Stimulated activated CD4-positive, alpha-beta T cell treated with anti-CD3 and anti-CD28 coated beads, Interleukin-12 subunit alpha, Interleukin-12 subunit beta, amount 100 ng/mL, for 48 hours (primary cell): ENCODE results near the gene CAPN10.

Experiments
- DNase-seq, 3 donors: peaks; one replicate each; pipeline ENCODE4 v3.0.0-alpha.2; 2020; ENCODE audit warnings: low read depth in 2 of 3, low spot score in 1 of 3

The CAPN10 gene

DNA sequence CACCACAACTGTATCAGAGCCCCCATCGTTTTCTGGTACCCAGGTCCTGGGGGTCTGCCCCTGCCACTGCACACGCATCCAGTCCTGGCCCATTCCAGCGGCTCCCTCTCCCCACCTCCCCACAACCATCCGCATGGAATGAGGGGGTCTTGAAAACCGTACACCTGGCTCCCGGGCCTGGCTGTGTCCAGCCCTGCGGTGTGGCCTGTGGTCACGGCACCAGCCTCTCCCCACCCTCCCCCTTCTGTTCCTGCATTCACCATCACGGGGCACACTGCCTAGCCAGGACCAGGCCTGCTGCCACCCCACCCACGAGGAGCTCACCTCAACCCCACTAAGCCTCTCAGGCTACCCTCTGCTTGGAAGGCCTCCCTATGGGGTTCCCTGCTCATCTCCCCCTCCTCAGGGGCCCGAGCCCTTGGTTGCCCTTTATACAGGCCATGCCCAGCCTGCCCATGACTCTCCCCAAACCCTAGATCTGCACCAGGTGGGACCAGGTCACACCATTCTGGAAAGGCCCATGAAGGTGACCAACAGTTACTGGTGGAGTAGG is 50.1 kb downstream of the CAPN10 start:
- no peak for DNase-seq

DNA sequence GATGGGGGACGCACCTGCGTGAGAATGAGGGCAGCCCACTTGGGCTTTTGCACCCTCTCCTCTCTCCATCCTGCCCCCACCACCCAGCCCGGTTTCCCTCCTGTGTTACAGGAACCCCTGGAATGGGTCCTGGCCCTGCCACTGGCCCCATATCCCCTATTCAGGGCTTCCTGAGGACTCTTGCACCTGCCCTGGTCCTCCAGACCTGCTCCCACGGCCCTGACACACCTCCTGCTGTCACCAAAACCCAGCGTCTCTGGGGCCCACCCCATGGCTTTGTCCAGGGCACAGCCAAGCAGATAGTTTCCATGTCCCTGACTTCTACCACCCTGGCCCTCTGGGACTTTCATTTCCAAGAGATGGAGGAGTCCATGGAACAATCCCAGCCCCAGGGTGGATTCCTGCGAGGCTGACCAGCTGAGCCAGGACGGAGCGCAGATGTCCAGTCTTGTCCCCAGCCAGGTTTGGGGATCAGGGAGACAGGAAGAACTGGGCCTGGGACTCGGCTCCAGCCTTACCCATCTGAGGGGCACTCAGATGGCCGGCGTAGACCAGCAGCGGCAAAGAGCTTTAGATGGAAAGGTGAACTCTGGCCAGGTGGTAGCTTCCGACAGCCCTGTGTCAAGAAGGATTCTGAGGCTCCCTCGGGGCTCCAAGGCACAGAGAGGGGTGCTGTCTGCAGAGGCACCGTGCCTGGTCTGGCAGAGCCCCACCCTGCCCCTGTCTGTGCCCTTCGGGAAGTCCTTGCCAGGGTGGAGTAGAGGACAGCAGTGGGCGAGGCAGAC is 50.8 kb downstream of the CAPN10 start:
- DNase-seq: no peak

DNA sequence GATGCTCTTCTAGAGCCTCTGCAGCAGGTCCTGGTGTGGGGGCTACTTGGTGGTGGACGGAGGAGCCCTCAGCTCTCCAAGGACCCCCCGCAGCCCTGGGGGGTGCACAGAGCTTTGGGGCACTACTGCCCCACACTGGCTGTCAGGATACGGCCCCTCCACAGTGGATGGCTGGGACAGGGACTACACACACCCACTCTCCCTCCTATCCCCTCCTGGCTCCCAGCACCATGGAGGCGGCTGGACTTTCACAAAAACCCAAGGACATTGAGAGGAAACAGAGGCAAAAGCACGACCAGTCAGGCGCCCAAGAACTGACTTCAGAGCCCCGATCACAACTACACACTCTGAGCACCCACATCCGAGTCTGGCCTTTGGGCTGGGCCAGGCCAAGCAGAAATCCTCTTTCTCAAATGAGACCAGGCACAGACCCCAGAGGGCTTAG is 51.4 kb downstream of the CAPN10 start:
- no peak for DNase-seq

DNA sequence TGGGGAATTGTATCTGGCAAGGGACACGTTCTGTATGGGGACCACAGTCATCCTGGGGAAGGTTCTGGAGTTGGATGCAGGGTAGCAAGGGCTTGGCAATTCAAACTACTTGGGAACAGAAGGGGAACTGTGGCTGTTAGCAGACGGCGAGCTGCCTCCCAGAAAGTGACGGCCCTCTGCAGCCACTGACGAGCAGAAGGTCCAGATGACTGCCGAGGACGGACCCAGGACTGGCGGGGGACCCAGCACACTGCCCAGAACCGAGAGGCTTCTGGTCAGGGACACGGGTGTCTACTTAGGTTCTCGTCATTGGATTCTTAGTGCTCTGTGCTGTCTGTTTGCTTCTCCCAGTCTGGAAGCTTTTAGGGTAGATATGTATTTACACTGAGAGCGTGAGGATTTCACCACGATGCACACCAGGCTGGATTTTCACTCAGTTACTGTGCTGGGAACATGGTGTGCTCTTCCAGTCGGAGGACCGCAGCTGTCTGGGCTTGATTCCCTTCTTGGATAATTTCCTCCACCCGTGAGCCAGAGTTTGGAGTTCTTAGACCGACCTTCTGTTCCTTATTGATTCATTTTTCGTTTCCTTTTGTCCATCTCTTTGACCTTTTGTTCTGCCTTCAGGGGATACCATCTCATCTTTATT is 52.1 kb downstream of the CAPN10 start:
- no peak for DNase-seq

- DNase-seq: no peak
These were observed 53.0 kb downstream of the CAPN10 start for GRCh38 chr2:240639566-240639965.

DNA sequence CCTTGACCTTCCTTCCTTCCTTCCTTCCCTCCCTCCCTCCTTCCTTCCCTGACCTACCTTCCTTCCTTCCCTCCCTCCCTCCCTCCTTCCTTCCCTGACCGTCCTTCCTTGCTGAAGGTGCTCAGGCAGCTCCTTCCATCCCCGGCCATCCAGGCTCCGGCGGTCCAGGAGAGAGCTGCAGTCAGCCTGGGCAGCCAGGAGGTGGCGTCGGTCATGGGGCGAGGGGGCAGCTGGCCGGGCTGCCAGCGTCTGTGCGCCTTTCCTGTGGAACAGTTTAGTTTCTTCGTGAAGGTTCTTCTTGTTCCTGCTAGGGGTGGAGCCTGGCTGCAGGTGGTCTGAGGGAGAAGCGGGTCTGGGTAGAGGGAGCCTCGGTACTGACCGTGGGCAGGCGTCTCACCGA is 54.4 kb downstream of the CAPN10 start:
- DNase-seq: no peak

- DNase-seq: no peak
These were observed 55.7 kb downstream of the CAPN10 start for GRCh38 chr2:240642061-240642805.

DNA sequence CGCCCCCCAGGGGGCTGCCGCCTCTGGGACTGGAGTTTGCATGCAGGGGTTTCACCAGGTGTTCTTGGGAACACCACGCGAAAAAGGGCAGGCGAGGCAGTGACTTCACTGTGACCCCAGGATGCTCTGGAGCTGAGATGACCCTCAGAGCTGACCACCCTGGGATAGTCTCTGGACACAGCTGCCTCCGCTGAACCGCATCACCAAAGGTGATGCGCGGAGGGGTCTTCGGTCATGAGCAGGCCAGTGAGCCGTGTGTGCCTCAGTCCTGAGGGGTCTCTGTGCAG is 56.2 kb downstream of the CAPN10 start:
- no peak for DNase-seq

GRCh38 chr2:240643093-240643810 is 56.7 kb downstream of the CAPN10 start:
- no peak for DNase-seq

DNA sequence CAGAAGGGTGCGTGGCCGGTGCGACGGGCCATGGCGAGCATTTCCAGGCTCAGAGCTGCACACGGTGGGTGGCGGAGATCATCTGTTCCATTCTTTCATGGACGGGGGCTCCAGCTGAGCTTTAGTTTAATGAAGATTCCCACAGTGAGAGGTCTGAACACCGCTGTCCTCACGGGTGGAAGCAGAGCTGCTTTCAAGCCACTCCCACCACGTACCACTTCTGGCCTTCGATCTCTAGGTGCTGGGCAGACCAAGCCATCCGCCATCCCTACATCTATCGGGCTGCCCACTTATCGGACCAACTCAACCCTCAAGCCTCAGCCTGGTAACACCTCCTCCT is 57.2 kb downstream of the CAPN10 start:
- DNase-seq: no peak

DNA sequence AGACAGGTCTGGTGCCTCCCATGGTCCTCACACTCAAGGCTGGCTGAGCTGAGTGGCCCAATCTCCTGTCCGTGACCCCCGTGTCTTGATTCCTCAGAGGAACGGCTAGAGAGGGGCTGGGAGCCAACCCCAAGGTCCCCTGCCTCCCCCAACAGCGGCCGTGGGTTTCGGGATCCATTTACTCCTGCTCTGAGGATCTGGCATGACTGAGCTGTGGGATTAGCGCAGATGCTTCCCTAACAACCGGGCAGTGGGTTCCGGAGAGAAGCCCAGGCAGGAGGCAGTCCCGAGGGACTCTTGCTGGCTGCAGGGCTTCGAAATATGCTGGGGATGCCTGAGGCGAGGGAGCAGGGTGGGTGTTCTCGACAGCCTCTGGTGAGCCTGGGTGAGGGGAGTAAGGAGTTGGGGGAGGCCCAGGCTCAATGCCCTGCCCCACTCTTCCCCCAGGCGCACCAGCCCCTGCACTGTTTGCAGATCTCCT is 57.7 kb downstream of the CAPN10 start:
- no peak for DNase-seq

DNA sequence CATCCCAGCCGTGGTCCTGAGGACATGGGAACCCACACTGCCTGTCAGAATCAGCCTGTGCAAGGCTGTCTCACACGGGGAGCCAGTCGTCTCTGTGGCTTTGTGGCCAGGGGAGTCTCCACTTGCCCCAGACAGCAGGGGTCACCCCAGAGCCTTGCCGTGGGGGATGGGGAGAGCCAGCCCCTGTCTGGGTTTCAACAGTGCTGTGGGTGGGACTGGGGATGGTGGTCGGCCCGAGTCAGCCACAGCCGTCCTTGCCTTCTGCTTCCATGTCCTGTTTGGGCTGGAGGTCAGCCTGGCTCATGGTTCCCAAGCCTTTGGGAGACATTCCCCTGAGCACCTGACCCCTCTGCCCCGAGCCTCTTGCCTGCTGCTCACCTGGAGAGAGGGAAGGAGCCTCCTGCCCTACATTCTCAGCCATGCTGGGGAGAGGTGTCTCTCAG is 58.3 kb downstream of the CAPN10 start:
- DNase-seq: no peak

DNA sequence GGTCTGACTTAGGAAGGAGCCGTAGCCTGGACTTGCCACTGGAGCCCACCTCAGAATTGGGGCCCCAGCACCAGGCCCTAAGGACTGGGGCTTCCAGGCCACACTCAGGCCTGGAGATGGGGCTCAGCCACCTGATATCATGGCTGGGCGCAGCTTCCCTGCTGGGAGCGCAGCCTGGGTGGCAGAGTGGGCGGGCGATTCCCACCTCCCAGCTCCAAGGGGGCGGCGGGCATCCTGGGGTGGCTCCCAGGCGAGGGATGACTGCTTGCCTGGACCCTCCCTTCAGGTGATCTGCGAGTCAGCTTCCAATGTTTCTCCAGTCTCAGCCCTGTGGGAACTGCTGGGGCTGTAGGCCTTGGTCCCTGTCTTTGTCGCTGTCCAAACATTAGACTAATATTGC is 58.8 kb downstream of the CAPN10 start:
- DNase-seq: no peak

DNA sequence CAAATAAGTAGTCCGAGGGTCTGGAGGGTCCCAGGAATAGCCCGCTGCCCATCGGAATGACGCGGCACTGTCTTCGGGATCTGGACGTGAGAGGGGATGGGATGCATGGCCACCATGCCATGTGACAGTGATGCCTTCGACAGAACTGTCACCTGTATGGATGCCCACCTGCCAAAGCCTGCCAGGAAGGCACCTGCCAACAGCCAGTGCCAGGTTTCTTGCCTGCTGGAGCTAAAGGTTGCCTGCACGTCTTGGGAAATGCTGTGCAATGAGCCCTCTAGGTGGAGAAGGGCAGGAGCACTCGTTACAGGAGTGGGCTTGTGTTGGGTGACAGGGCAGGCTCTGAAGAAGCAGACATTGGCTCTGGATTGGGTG is 59.3 kb downstream of the CAPN10 start:
- no peak for DNase-seq

GRCh38 chr2:240646176-240646899 is 59.8 kb downstream of the CAPN10 start:
- DNase-seq: no peak

GRCh38 chr2:240646900-240647502 is 60.5 kb downstream of the CAPN10 start:
- no peak for DNase-seq

GRCh38 chr2:240647503-240648154 is 61.1 kb downstream of the CAPN10 start:
- DNase-seq: no peak

GRCh38 chr2:240648155-240648649 is 61.7 kb downstream of the CAPN10 start:
- DNase-seq: no peak
